ENCODE results near the gene MORF4L1.

MORF4L1 gene

GRCh38 chr15:78930577-78931388 is 58.1 kb downstream of the MORF4L1 start:
- no peak overlapping the region for H3K4me3 ChIP-seq (ENCODE audit: low read depth, low read length)
- no peak for DNase-seq (ENCODE audit: low read depth)
- TF ChIP-seq MAX (IDR thresholded peaks at IDR 0.05; ENCODE audit: low read depth, low read length) = no peak

GRCh38 chr15:78931439-78932257 is 59.0 kb downstream of the MORF4L1 start:
- no peak overlapping the region for H3K4me3 ChIP-seq (ENCODE audit: low read depth, low read length)
- DNase-seq (ENCODE audit: low read depth) = no peak
- TF ChIP-seq CTCF (IDR thresholded peaks at IDR 0.05; ENCODE audit: low read depth, low read length) (no peak), MAX (IDR thresholded peaks at IDR 0.05; ENCODE audit: low read depth, low read length) (no peak), MYC (IDR thresholded peaks at IDR 0.05; ENCODE audit: low read depth, low read length) (no peak), POLR2A (IDR thresholded peaks at IDR 0.05; ENCODE audit: extremely low read depth, insufficient read length) (no peak)

- TF ChIP-seq CTCF (IDR thresholded peaks at IDR 0.05; ENCODE audit: low read depth, low read length) (no peak), POLR2A (IDR thresholded peaks at IDR 0.05; ENCODE audit: extremely low read depth, insufficient read length) (no peak), MYC (IDR thresholded peaks at IDR 0.05; ENCODE audit: low read depth, low read length) (no peak), MAX (IDR thresholded peaks at IDR 0.05; ENCODE audit: low read depth, low read length) (no peak)
- DNase-seq (ENCODE audit: low read depth) = no peak
- H3K4me3 ChIP-seq (ENCODE audit: low read depth, low read length) = no peak overlapping the region
Observed at GRCh38 chr15:78932258-78932808, 59.6 kb downstream of the MORF4L1 start.

GRCh38 chr15:78933187-78933822 is 60.6 kb downstream of the MORF4L1 start:
- no peak for TF ChIP-seq MAX (IDR thresholded peaks at IDR 0.05; ENCODE audit: low read depth, low read length)
- no peak for TF ChIP-seq CTCF (IDR thresholded peaks at IDR 0.05; ENCODE audit: low read depth, low read length)
- no peak for TF ChIP-seq POLR2A (IDR thresholded peaks at IDR 0.05; ENCODE audit: extremely low read depth, insufficient read length)
- no peak for TF ChIP-seq MYC (IDR thresholded peaks at IDR 0.05; ENCODE audit: low read depth, low read length)
- no peak for DNase-seq (ENCODE audit: low read depth)
- H3K4me3 ChIP-seq (ENCODE audit: low read depth, low read length) = no peak overlapping the region

GRCh38 chr15:78933823-78934654 is 61.3 kb downstream of the MORF4L1 start:
- no peak for DNase-seq (ENCODE audit: low read depth)
- TF ChIP-seq CTCF (IDR thresholded peaks at IDR 0.05; ENCODE audit: low read depth, low read length) = no peak
- no peak for TF ChIP-seq POLR2A (IDR thresholded peaks at IDR 0.05; ENCODE audit: extremely low read depth, insufficient read length)
- TF ChIP-seq MAX (IDR thresholded peaks at IDR 0.05; ENCODE audit: low read depth, low read length) = no peak
- TF ChIP-seq MYC (IDR thresholded peaks at IDR 0.05; ENCODE audit: low read depth, low read length) = no peak
- H3K4me3 ChIP-seq (ENCODE audit: low read depth, low read length) = no peak overlapping the region
